OCI-LY1 (cell line): ENCODE results near the gene BRPF1.

Source experiments
- H2AFZ ChIP-seq: fragments of 200-600 bp; sonication (generic), shearing (Covaris generic); 2 replicates; pipeline ENCODE4 v1.6.0; 2014; ENCODE audit warnings: antibody characterized with exemption, mild to moderate bottlenecking, low read length
- H3F3A ChIP-seq: fragments of 200-600 bp; sonication (generic), shearing (Covaris generic); 2 replicates; pipeline ENCODE4 v1.6.0; 2014; ENCODE audit warnings: mild to moderate bottlenecking, antibody characterized with exemption, low read length, moderate library complexity; ENCODE audit not compliant: insufficient read depth
- H3K27ac ChIP-seq: fragments of 200-600 bp; sonication (generic); 2 replicates; pipeline ENCODE4 v1.5.1; 2014; ENCODE audit warnings: low read length, mixed run types, mild to moderate bottlenecking, low read depth; ENCODE audit not compliant: poor library complexity, severe bottlenecking
- H3K27me3 ChIP-seq: fragments of 200-600 bp; sonication (generic); 2 replicates; pipeline ENCODE4 v1.6.0; 2014; ENCODE audit warnings: antibody characterized with exemption, mild to moderate bottlenecking, low read length, moderate library complexity; ENCODE audit not compliant: insufficient read depth
- H3K36me3 ChIP-seq: fragments of 200-600 bp; sonication (generic); 2 replicates; pipeline ENCODE4 v1.6.1; 2014; ENCODE audit warnings: mild to moderate bottlenecking, antibody characterized with exemption, low read length, moderate library complexity, mixed read lengths; ENCODE audit not compliant: insufficient read depth
- H3K4me1 ChIP-seq: fragments of 200-600 bp; sonication (generic); 2 replicates; pipeline ENCODE4 v1.5.1; 2014; ENCODE audit warnings: mild to moderate bottlenecking, low read length, moderate library complexity; ENCODE audit not compliant: insufficient read depth, severe bottlenecking
- H3K4me2 ChIP-seq: fragments of 200-600 bp; sonication (generic), shearing (Covaris generic); 2 replicates; pipeline ENCODE4 v1.6.1; 2014; ENCODE audit warnings: low read length
- H3K4me3 ChIP-seq: fragments of 200-600 bp; sonication (generic); 2 replicates; pipeline ENCODE4 v1.5.1; 2014; ENCODE audit warnings: low read length, low read depth, mild to moderate bottlenecking, mixed read lengths; ENCODE audit not compliant: poor library complexity, severe bottlenecking
- H3K79me2 ChIP-seq: fragments of 200-600 bp; shearing (Covaris generic); 2 replicates; pipeline ENCODE4 v1.6.1; 2016; ENCODE audit warnings: mixed run types, low read length, mixed read lengths; ENCODE audit not compliant: insufficient read depth
- H3K9ac ChIP-seq: fragments of 200-600 bp; sonication (generic), shearing (Covaris generic); 2 replicates; pipeline ENCODE4 v1.6.1; 2014; ENCODE audit warnings: mild to moderate bottlenecking, low read length, mixed read lengths
- H3K9me2 ChIP-seq: fragments of 200-600 bp; sonication (generic), shearing (Covaris generic); 2 replicates; pipeline ENCODE4 v1.6.1; 2014; ENCODE audit warnings: low read depth, mild to moderate bottlenecking, low read length, mixed read lengths
- H3K9me3 ChIP-seq: fragments of 200-600 bp; shearing (Covaris generic); 2 replicates; pipeline ENCODE4 v1.6.1; 2014; ENCODE audit warnings: low read length, mixed read lengths
- H4K20me1 ChIP-seq: fragments of 200-600 bp; sonication (generic), shearing (Covaris generic); 2 replicates; pipeline ENCODE4 v1.6.0; 2016; ENCODE audit warnings: mild to moderate bottlenecking, low read length; ENCODE audit not compliant: insufficient read depth
- CTCF ChIP-seq: fragments of 200-600 bp; sonication (generic), shearing (Covaris generic); IDR thresholded peaks from 2 replicates; pipeline ENCODE4 v1.5.1; 2017; ENCODE audit warnings: mild to moderate bottlenecking, antibody characterized with exemption, low read length, moderate library complexity, mixed read lengths
- EZH2 ChIP-seq: fragments of 200-600 bp; sonication (generic), shearing (Covaris generic); IDR thresholded peaks from 2 replicates; pipeline ENCODE4 v1.8.0; 2017; ENCODE audit warnings: borderline replicate concordance, mixed run types, mild to moderate bottlenecking, antibody characterized with exemption, low read length, moderate library complexity, mixed read lengths

Gene BRPF1

GRCh38 chr3:9791790-9792404 is 60.4 kb downstream of the BRPF1 start:
- Histone ChIP-seq H2AFZ (no peak overlapping the region), H3K27ac (peak overlapping the region; percentile 83), H3K9me2 (no peaks in the 10 kb centered on the region), H3K9me3 (no peaks in the 10 kb centered on the region), H3K4me1 (peaks cover 33% of the 10 kb centered on the region), H3F3A (no peaks in the 10 kb centered on the region), H3K36me3 (peaks cover 51% of the 10 kb centered on the region), H3K27me3 (no peaks in the 10 kb centered on the region), H3K4me2 (peak overlapping the region; percentile 99), H3K79me2 (peaks cover 23% of the 10 kb centered on the region), H3K4me3 (peak overlapping the region; percentile 93), H4K20me1 (no peaks in the 10 kb centered on the region), H3K9ac (peak overlapping the region; percentile 98)
- no peak for TF ChIP-seq CTCF
- TF ChIP-seq EZH2: no peak

GRCh38 chr3:9792405-9793160 is 61.0 kb downstream of the BRPF1 start, which contains the start of the genes ARPC4 and TADA3:
TSS of gene ARPC4 (plus strand) at chr3:9793082. CDS start at chr3:9793122, 40 bp downstream.
TSS of gene TADA3 (minus strand) at chr3:9792473. CDS start at chr3:9791466, 1,007 bp downstream.
- Histone ChIP-seq H3K79me2 (peaks cover 23% of the 10 kb centered on the region), H3K9me3 (no peaks in the 10 kb centered on the region), H3K27me3 (no peaks in the 10 kb centered on the region), H3K4me2 (peak within 1 kb of the TSS; percentile 99), H3K27ac (peak within 1 kb of the TSS; percentile 83), H3K9ac (peak within 1 kb of the TSS; percentile 98), H3K36me3 (peaks cover 51% of the 10 kb centered on the region), H4K20me1 (no peaks in the 10 kb centered on the region), H3K9me2 (no peaks in the 10 kb centered on the region), H3F3A (no peaks in the 10 kb centered on the region), H2AFZ (no peak within 1 kb of the TSS), H3K4me3 (peak within 1 kb of the TSS; percentile 93), H3K4me1 (peaks cover 33% of the 10 kb centered on the region)
- TF ChIP-seq CTCF (no peak), EZH2 (no peak)

- Histone ChIP-seq H3K79me2 (peaks cover 23% of the 10 kb centered on the region), H3K4me3 (peak overlapping the region; percentile 93), H3K9me3 (no peaks in the 10 kb centered on the region), H3K27me3 (no peaks in the 10 kb centered on the region), H2AFZ (no peak overlapping the region), H3K27ac (peak overlapping the region; percentile 83), H3K4me1 (peaks cover 33% of the 10 kb centered on the region), H3K36me3 (peaks cover 57% of the 10 kb centered on the region), H3K9ac (peak overlapping the region; percentile 98), H3K9me2 (no peaks in the 10 kb centered on the region), H4K20me1 (no peaks in the 10 kb centered on the region), H3F3A (no peaks in the 10 kb centered on the region), H3K4me2 (peak overlapping the region; percentile 99)
- TF ChIP-seq EZH2: no peak
- no peak for TF ChIP-seq CTCF
Observed at GRCh38 chr3:9793161-9793781, 61.7 kb downstream of the BRPF1 start.
